Caco-2 (cell line): ENCODE data around the gene GPR34. TPM values are rescaled to one million over a fixed set of nuclear protein-coding genes. Genes with fewer than 3 reads are reported as not detected.

ENCODE experiments used
- BruUV-seq: library from RNA; stranded (reverse); fragments of 400-500 nt; replicated peaks from 2 replicates; lab custom pipeline; 2021; lab: Mats Ljungman, UMichigan
- CTCF ChIA-PET: fragments of 300-600 bp; sonication (Branson Sonifier 250); formaldehyde crosslinking; loops from one replicate; lab custom pipeline; 2022; ENCODE audit warnings: antibody characterized with exemption; lab: Charles Lee
- POLR2A ChIA-PET: fragments of 300-600 bp; sonication (Branson Sonifier 250); formaldehyde crosslinking; loops from one replicate; lab custom pipeline; 2022; ENCODE audit warnings: antibody characterized with exemption; lab: Charles Lee
- DNase-seq, 2 experiments: peaks; one replicate each; pipeline versions ENCODE4 v3.0.0 to v3.0.0-alpha.2; 2020 to 2022
- H3K27me3 ChIP-seq: replicated peaks from 2 replicates; pipeline ENCODE4 v1.6.0; 2011; ENCODE audit warnings: low read length; ENCODE audit not compliant: control insufficient read depth, insufficient read depth
- H3K36me3 ChIP-seq: 2 replicates; pipeline ENCODE4 v1.5.1; 2011; ENCODE audit warnings: low read length; ENCODE audit not compliant: control insufficient read depth, insufficient read depth
- H3K4me1 ChIP-seq: fragments of 250-450 bp; sonication (Bioruptor Pico); 2 replicates; pipeline ENCODE4 v1.5.1; 2020; ENCODE audit warnings: mild to moderate bottlenecking
- H3K4me3 ChIP-seq: 2 replicates; pipeline ENCODE4 v1.5.1; 2011; ENCODE audit warnings: low read depth, mild to moderate bottlenecking, control low read depth, low read length
- H3K9me3 ChIP-seq: fragments of 250-450 bp; sonication (Bioruptor Pico); 2 replicates; pipeline ENCODE4 v1.5.1; 2020; ENCODE audit warnings: mild to moderate bottlenecking, moderate library complexity
- H3K27ac Mint-ChIP-seq: one replicate; pipeline ENCODE4 v1.8.0; 2022; ENCODE audit warnings: mixed read lengths; ENCODE audit not compliant: unreplicated experiment
- H3K27me3 Mint-ChIP-seq: one replicate; pipeline ENCODE4 v1.8.0; 2022; ENCODE audit warnings: mixed read lengths; ENCODE audit not compliant: insufficient read depth, unreplicated experiment
- H3K36me3 Mint-ChIP-seq: one replicate; pipeline ENCODE4 v1.8.0; 2022; ENCODE audit warnings: mild to moderate bottlenecking, mixed read lengths; ENCODE audit not compliant: insufficient read depth, unreplicated experiment
- H3K4me1 Mint-ChIP-seq: one replicate; pipeline ENCODE4 v1.8.0; 2022; ENCODE audit warnings: low read depth, mixed read lengths; ENCODE audit not compliant: unreplicated experiment
- H3K4me3 Mint-ChIP-seq: one replicate; pipeline ENCODE4 v1.8.0; 2022; ENCODE audit warnings: mild to moderate bottlenecking, moderate library complexity, mixed read lengths; ENCODE audit not compliant: unreplicated experiment
- H3K9me3 Mint-ChIP-seq: one replicate; pipeline ENCODE4 v1.8.0; 2022; ENCODE audit warnings: mixed read lengths; ENCODE audit not compliant: unreplicated experiment
- CTCF ChIP-seq, 2 experiments: fragments of 200-600 bp in 1 of 2; IDR thresholded peaks; 1 replicate in 1 of 2; 2 replicates in 1 of 2; pipeline versions ENCODE4 v1.5.1 to v1.8.0; 2011 to 2022; ENCODE audit warnings: antibody characterized with exemption in 1 of 2, control low read depth in 1 of 2, inconsistent platforms in 1 of 2, low read depth in 1 of 2, low read length in 1 of 2, mild to moderate bottlenecking in 1 of 2, moderate library complexity in 1 of 2; ENCODE audit not compliant: insufficient read depth in 1 of 2, severe bottlenecking in 1 of 2, unreplicated experiment in 1 of 2
- intact Hi-C: fragments of 100-400 bp; cut with micrococcal nuclease; formaldehyde crosslinking; loops from one replicate; pipeline ENCODE4 v1.10.0; 2022; ENCODE audit not compliant: unreplicated experiment
- total RNA-seq: library from RNA; stranded (reverse); gene quantifications from 2 replicates; pipeline ENCODE4 v1.2.3, GENCODE V29; 2022

GPR34 gene
- total RNA-seq, 1 experiment from 2014 or later: not detected

GRCh38 chrX:41677183-41678060, 11.4 kb upstream of the GPR34 start:
- H3K36me3 Mint-ChIP-seq: peaks cover 25% of the 10 kb centered on the region
- no peak for DNase-seq
- H3K4me1 Mint-ChIP-seq: no peaks in the 10 kb centered on the region
- Histone ChIP-seq H3K4me3 (no peak overlapping the region), H3K9me3 (no peaks in the 10 kb centered on the region), H3K27me3 (no peaks in the 10 kb centered on the region), H3K4me1 (no peaks in the 10 kb centered on the region), H3K36me3 (no peaks in the 10 kb centered on the region)
- no peak overlapping the region for H3K4me3 Mint-ChIP-seq
- H3K27me3 Mint-ChIP-seq: no peaks in the 10 kb centered on the region
- no peak overlapping the region for H3K27ac Mint-ChIP-seq
- no peak for TF ChIP-seq CTCF (IDR thresholded peaks at IDR 0.05; ENCODE audit: insufficient read depth in 1 of 2, low read depth in 1 of 2, low read length in 1 of 2, severe bottlenecking in 1 of 2, unreplicated experiment in 1 of 2)
- no peaks in the 10 kb centered on the region for H3K9me3 Mint-ChIP-seq
- POLR2A ChIA-PET: no interaction called here
- intact Hi-C loops: no loop called here
- CTCF ChIA-PET: no interaction called here
- BruUV-seq: no TSS peak

- H3K9me3 Mint-ChIP-seq: no peaks in the 10 kb centered on the region
- BruUV-seq: no TSS peak
- no peak overlapping the region for H3K4me3 Mint-ChIP-seq
- Histone ChIP-seq H3K36me3 (no peaks in the 10 kb centered on the region), H3K27me3 (no peaks in the 10 kb centered on the region), H3K4me3 (no peak overlapping the region), H3K4me1 (no peaks in the 10 kb centered on the region), H3K9me3 (no peaks in the 10 kb centered on the region)
- POLR2A ChIA-PET: no interaction called here
- no peak for TF ChIP-seq CTCF (IDR thresholded peaks at IDR 0.05; ENCODE audit: insufficient read depth in 1 of 2, low read depth in 1 of 2, low read length in 1 of 2, severe bottlenecking in 1 of 2, unreplicated experiment in 1 of 2)
- CTCF ChIA-PET: no interaction called here
- no peaks in the 10 kb centered on the region for H3K27me3 Mint-ChIP-seq
- no peak for DNase-seq
- H3K4me1 Mint-ChIP-seq: no peaks in the 10 kb centered on the region
- intact Hi-C loops: no loop called here
- no peak overlapping the region for H3K27ac Mint-ChIP-seq
- H3K36me3 Mint-ChIP-seq: peaks cover 5% of the 10 kb centered on the region
These were observed 4.6 kb upstream of the GPR34 start for GRCh38 chrX:41684138-41684537.

GRCh38 chrX:41684940-41685339, 3.8 kb upstream of the GPR34 start:
- CTCF ChIA-PET: no interaction called here
- H3K27ac Mint-ChIP-seq: no peak overlapping the region

More at GRCh38 chrX:41684940-41685339, 3.8 kb upstream of the GPR34 start:
- POLR2A ChIA-PET: no interaction called here
- Histone ChIP-seq H3K4me3 (no peak overlapping the region), H3K36me3 (no peaks in the 10 kb centered on the region), H3K27me3 (no peaks in the 10 kb centered on the region), H3K9me3 (no peaks in the 10 kb centered on the region), H3K4me1 (no peaks in the 10 kb centered on the region)
- TF ChIP-seq CTCF (IDR thresholded peaks at IDR 0.05; ENCODE audit: insufficient read depth in 1 of 2, low read depth in 1 of 2, low read length in 1 of 2, severe bottlenecking in 1 of 2, unreplicated experiment in 1 of 2): no peak
- no peak for DNase-seq
- Mint-ChIP-seq H3K27me3 (no peaks in the 10 kb centered on the region), H3K36me3 (peaks cover 5% of the 10 kb centered on the region), H3K4me1 (no peaks in the 10 kb centered on the region), H3K9me3 (no peaks in the 10 kb centered on the region), H3K4me3 (no peak overlapping the region)
- no TSS peak for BruUV-seq
- intact Hi-C loops: no loop called here
